Measurements from ENCODE around the gene TM9SF1. TPM values are rescaled to one million over a fixed set of nuclear protein-coding genes. Genes with fewer than 3 reads are reported as not detected.

Gene TM9SF1
- total RNA-seq, 1 experiment from 2014 or later = 44.7 TPM

DNA sequence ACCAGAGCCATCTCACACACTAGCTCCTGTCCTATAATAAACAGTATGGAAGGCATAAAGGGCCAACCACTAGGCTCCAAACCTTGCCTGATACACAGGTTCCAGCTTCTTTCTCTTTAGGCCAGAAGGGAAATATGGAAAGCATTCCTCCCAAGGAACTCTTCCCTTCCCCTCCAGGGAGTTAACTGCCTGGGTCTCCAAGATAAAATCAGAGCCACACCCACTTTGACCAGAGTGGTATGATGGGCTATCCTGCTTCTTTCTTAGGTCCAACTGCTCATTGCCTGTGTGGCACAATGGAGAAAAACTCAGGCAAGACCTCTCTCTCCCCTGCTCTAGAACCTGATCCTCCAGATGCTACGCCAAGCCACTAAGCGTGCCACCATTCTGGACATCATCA is 12.4 kb upstream of the TM9SF1 start:
- TF ChIP-seq, protein P1, sequence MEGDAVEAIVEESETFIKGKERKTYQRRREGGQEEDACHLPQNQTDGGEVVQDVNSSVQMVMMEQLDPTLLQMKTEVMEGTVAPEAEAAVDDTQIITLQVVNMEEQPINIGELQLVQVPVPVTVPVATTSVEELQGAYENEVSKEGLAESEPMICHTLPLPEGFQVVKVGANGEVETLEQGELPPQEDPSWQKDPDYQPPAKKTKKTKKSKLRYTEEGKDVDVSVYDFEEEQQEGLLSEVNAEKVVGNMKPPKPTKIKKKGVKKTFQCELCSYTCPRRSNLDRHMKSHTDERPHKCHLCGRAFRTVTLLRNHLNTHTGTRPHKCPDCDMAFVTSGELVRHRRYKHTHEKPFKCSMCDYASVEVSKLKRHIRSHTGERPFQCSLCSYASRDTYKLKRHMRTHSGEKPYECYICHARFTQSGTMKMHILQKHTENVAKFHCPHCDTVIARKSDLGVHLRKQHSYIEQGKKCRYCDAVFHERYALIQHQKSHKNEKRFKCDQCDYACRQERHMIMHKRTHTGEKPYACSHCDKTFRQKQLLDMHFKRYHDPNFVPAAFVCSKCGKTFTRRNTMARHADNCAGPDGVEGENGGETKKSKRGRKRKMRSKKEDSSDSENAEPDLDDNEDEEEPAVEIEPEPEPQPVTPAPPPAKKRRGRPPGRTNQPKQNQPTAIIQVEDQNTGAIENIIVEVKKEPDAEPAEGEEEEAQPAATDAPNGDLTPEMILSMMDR (IDR thresholded peaks at IDR 0.05) = no peak
- TF ChIP-seq, protein P2, sequence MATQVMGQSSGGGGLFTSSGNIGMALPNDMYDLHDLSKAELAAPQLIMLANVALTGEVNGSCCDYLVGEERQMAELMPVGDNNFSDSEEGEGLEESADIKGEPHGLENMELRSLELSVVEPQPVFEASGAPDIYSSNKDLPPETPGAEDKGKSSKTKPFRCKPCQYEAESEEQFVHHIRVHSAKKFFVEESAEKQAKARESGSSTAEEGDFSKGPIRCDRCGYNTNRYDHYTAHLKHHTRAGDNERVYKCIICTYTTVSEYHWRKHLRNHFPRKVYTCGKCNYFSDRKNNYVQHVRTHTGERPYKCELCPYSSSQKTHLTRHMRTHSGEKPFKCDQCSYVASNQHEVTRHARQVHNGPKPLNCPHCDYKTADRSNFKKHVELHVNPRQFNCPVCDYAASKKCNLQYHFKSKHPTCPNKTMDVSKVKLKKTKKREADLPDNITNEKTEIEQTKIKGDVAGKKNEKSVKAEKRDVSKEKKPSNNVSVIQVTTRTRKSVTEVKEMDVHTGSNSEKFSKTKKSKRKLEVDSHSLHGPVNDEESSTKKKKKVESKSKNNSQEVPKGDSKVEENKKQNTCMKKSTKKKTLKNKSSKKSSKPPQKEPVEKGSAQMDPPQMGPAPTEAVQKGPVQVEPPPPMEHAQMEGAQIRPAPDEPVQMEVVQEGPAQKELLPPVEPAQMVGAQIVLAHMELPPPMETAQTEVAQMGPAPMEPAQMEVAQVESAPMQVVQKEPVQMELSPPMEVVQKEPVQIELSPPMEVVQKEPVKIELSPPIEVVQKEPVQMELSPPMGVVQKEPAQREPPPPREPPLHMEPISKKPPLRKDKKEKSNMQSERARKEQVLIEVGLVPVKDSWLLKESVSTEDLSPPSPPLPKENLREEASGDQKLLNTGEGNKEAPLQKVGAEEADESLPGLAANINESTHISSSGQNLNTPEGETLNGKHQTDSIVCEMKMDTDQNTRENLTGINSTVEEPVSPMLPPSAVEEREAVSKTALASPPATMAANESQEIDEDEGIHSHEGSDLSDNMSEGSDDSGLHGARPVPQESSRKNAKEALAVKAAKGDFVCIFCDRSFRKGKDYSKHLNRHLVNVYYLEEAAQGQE (IDR thresholded peaks at IDR 0.05; ENCODE audit: insufficient read depth in 1 of 2, low read depth in 2 of 2, low read length in 1 of 2) = no peak
- TF ChIP-seq SIN3A (IDR thresholded peaks at IDR 0.05; ENCODE audit: borderline replicate concordance, insufficient read depth, low read depth, low read length) (no peak), POLR2AphosphoS5 (IDR thresholded peaks at IDR 0.05; ENCODE audit: low read depth, low read length) (no peak), TCF7L2 (IDR thresholded peaks at IDR 0.05; ENCODE audit: low read depth, low read length) (no peak)
- Histone ChIP-seq H3K9me3 (ENCODE audit: control insufficient read depth, insufficient read depth, low read depth, low read length) (no peaks in the 10 kb centered on the region), H3K4me3 (ENCODE audit: low read depth in 2 of 2, low read length in 2 of 2) (no peak overlapping the region), H3K4me1 (ENCODE audit: control insufficient read depth, insufficient read depth, low read length) (no peaks in the 10 kb centered on the region), H3K36me3 (ENCODE audit: control insufficient read depth, insufficient read depth, low read length) (no peaks in the 10 kb centered on the region), H3K27ac (ENCODE audit: low read length) (no peak overlapping the region), H3K27me3 (ENCODE audit: control insufficient read depth, insufficient read depth, low read length) (no peaks in the 10 kb centered on the region)
- intact Hi-C loops (cut with micrococcal nuclease; ENCODE audit: unreplicated experiment) = no loop called here
- CTCF ChIA-PET = no interaction called here
- POLR2A ChIA-PET = no interaction called here
- in situ Hi-C loops (cut with HindIII; ENCODE audit: low pct_unique_long_range_greater_than_20kb, low sequenced_read_pairs) = no loop called here
- BruUV-seq (replicated peaks) = no TSS peak
- ATAC-seq (no peak), DNase-seq (ENCODE audit: low read depth, low spot score) (no peak)

DNA sequence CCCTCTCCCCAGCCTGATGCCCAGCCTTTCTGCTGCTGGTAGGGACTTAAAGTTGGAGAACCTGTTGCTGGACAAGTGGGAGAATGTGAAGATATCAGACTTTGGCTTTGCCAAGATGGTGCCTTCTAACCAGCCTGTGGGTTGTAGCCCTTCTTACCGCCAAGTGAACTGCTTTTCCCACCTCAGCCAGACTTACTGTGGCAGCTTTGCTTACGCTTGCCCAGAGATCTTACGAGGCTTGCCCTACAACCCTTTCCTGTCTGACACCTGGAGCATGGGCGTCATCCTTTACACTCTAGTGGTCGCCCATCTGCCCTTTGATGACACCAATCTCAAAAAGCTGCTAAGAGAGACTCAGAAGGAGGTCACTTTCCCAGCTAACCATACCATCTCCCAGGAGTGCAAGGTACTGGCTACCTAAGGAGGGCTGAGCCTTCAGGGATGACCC is 11.9 kb upstream of the TM9SF1 start:
- Histone ChIP-seq H3K4me1 (ENCODE audit: control insufficient read depth, insufficient read depth, low read length) (no peaks in the 10 kb centered on the region), H3K27me3 (ENCODE audit: control insufficient read depth, insufficient read depth, low read length) (no peaks in the 10 kb centered on the region), H3K9me3 (ENCODE audit: control insufficient read depth, insufficient read depth, low read depth, low read length) (no peaks in the 10 kb centered on the region), H3K4me3 (ENCODE audit: low read depth in 2 of 2, low read length in 2 of 2) (no peak overlapping the region), H3K36me3 (ENCODE audit: control insufficient read depth, insufficient read depth, low read length) (no peaks in the 10 kb centered on the region), H3K27ac (ENCODE audit: low read length) (no peak overlapping the region)
- intact Hi-C loops (cut with micrococcal nuclease; ENCODE audit: unreplicated experiment) (no loop called here), in situ Hi-C loops (cut with HindIII; ENCODE audit: low pct_unique_long_range_greater_than_20kb, low sequenced_read_pairs) (no loop called here)
- no peak for ATAC-seq
- CTCF ChIA-PET = no interaction called here
- TF ChIP-seq, protein P2 (IDR thresholded peaks at IDR 0.05; ENCODE audit: insufficient read depth in 1 of 2, low read depth in 2 of 2, low read length in 1 of 2) = no peak
- no peak for TF ChIP-seq POLR2AphosphoS5 (IDR thresholded peaks at IDR 0.05; ENCODE audit: low read depth, low read length)
- no peak for TF ChIP-seq SIN3A (IDR thresholded peaks at IDR 0.05; ENCODE audit: borderline replicate concordance, insufficient read depth, low read depth, low read length)
- no peak for TF ChIP-seq TCF7L2 (IDR thresholded peaks at IDR 0.05; ENCODE audit: low read depth, low read length)
- no peak for DNase-seq (ENCODE audit: low read depth, low spot score)
- BruUV-seq (replicated peaks) = no TSS peak
- POLR2A ChIA-PET = no interaction called here

All from Panc1 (cell line).